ENCODE data around the gene ATP6AP1.
A peak's percentile ranks its signal among the peaks of the same experiment; 100 is the strongest.
"Not testable (repeated sequence)": the region's sequence is repeated elsewhere in the genome, so short reads cannot be mapped to it uniquely, and the experiment has no call there.

Gene ATP6AP1, protein sequence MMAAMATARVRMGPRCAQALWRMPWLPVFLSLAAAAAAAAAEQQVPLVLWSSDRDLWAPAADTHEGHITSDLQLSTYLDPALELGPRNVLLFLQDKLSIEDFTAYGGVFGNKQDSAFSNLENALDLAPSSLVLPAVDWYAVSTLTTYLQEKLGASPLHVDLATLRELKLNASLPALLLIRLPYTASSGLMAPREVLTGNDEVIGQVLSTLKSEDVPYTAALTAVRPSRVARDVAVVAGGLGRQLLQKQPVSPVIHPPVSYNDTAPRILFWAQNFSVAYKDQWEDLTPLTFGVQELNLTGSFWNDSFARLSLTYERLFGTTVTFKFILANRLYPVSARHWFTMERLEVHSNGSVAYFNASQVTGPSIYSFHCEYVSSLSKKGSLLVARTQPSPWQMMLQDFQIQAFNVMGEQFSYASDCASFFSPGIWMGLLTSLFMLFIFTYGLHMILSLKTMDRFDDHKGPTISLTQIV

DNA sequence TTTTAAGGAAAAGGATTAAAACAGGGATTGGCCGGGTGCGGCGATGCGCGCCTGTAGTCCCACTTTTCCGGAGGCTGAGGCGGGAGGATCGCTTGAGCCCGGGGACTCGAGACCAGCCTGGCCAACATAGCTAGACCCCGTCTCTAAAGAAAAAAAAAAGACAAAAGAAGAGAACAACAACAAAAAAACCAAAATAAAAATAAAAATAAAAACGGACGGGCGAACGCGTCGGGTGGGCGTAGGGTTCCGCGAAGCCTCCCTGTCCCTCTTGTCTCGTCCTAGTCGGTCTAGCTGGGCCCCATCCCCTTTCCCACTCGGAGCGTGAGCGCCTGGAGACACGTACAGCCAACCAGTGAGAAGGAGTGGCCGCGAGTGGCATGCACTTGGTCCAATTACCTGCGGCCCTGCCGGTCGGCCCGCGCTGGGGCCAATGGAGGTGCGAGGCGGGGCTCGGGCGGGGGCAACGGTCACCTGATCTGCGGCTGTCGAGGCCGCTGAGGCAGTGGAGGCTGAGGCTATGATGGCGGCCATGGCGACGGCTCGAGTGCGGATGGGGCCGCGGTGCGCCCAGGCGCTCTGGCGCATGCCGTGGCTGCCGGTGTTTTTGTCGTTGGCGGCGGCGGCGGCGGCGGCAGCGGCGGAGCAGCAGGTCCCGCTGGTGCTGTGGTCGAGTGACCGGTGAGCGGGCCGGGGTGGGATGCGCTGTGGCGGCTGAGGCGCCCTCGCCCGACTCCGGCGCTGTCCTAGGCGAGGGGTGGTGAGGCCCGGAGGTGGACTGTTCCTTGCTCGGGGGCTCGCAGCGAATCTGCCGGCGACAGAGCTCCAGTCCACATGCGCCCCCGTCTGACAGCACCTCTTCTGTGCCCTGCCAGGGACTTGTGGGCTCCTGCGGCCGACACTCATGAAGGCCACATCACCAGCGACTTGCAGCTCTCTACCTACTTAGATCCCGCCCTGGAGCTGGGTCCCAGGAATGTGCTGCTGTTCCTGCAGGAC lies at the start of gene ATP6AP1:
Gene ATP6AP1, plus strand, starts transcription at position 502 of the 996 bp plus-strand sequence. Its CDS starts 16 bp downstream, at position 518.
- peak; percentile 83 for DNase-seq (ENCODE audit: low read depth)

DNA sequence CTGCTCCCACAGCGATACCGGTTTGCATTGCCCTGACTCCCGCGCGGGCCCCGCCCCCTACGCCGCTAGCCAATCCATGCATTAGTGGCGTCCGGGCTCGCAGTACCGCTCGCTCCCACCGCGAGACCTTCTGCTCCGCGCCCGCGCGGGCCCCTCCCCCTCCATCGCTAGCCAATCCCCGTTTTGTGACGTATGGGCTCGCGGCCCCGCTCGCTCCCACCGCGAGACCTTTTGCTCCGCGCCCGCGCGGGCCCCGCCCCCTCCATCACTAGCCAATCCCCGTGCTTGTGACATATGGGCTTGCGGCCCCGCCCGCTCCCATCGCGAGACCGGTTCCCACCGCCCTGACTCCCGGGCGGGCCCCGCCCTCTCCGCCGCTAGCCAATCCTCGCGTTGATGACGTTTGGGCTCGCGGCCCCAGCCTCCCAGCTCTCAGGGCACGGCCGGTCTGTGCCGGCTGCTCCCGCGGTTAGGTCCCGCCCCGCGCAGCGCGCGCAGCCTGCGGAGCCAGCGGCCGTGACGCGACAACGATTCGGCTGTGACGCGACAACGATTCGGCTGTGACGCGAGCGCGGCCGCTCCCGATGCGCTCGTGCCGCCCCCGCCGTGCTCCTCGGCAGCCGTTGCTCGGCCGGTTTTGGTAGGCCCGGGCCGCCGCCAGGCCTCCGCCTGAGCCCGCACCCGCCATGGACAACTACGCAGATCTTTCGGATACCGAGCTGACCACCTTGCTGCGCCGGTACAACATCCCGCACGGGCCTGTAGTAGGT lies 49.5 kb upstream of the ATP6AP1 start, which contains the start of gene EMD:
Gene EMD, plus strand, starts transcription at position 497 of the 770 bp plus-strand sequence. Its CDS starts 190 bp downstream, at position 687.
- peak; percentile 94 for DNase-seq (ENCODE audit: low read depth)

DNA sequence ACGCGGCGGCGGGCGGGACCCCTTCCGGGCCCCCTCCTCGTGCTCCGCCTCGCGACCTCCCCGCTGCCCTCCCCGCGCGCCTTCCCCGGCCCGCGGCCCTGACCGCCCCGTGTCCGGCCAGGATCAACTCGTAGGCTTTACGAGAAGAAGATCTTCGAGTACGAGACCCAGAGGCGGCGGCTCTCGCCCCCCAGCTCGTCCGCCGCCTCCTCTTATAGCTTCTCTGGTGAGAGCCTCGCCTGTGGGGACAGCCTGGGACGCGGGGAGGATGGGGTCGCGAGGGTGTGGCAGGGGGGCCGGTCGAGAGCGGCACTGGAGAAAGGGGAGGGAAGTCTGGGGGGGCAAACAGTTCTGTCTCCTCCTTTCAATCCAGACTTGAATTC lies 48.9 kb upstream of the ATP6AP1 start:
- no peak for DNase-seq (ENCODE audit: low read depth)

DNA sequence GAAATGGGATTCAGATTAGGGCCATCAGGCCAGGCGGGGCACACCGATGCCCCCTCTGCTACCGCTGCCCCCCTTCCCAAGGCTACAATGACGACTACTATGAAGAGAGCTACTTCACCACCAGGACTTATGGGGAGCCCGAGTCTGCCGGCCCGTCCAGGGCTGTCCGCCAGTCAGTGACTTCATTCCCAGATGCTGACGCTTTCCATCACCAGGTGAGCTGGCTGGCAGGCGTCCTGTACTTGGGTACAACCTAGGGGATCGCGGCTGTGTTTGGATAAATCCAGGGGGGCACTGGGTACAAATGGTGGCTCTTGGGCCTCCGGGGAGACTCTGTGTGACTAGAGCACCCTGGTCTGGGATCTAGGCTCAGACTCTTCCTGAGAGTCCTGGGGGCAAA lies 48.3 kb upstream of the ATP6AP1 start:
- DNase-seq (ENCODE audit: low read depth): no peak

DNA sequence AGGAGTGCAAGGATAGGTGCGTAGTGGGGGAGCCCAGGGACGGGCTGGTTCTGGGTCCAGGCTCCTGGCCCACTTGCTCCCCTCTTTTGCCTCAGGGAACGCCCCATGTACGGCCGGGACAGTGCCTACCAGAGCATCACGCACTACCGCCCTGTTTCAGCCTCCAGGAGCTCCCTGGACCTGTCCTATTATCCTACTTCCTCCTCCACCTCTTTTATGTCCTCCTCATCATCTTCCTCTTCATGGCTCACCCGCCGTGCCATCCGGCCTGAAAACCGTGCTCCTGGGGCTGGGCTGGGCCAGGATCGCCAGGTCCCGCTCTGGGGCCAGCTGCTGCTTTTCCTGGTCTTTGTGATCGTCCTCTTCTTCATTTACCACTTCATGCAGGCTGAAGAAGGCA lies 47.7 kb upstream of the ATP6AP1 start:
- DNase-seq (ENCODE audit: low read depth): no peak

DNA sequence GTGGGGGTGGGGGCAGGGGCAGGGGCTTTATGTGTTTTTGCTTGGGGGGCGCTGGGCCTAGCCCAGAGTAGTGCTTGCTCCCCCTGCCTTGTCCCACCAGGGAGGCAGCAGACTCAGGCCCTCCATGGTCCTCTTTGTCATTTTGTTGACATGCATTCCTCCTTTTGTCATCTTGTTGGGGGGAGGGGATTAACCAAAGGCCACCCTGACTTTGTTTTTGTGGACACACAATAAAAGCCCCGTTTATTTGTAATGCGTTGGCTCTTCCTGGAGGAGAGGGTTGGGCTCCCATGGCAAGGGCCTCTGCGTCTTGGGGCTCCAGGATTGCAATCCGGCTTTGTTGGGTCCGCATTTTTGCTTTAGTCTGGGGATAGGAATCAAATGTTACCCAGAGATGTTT lies 47.2 kb upstream of the ATP6AP1 start:
- no peak for DNase-seq (ENCODE audit: low read depth)

DNA sequence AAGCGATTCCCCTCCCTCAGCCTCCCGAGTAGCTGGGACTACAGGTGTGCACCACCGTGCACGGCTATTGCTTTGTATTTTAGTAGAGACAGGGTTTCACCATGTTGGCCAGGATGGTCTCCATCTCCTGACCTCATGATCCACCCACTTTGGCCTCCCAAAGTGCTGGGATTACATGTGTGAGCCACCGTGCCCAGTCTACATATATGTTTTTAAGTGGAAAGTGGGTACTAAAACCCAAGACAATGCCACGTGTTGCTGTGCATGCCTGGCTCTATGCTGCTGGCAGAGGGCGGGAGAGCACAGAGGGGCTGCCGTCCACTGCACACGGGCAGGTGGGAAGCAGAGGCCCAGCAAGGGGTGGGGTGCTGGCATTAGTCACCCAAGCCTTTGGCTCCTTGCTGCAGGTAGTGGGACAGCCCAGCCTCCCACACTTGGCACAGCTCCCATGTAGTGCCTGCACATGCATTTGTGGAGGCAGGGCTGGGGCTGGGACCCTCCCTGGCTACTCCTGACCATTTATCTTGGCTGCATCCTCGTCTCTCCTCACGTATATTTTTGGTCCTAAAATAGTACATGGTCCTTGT lies 45.9 kb upstream of the ATP6AP1 start:
- no peak for DNase-seq (ENCODE audit: low read depth)

DNA sequence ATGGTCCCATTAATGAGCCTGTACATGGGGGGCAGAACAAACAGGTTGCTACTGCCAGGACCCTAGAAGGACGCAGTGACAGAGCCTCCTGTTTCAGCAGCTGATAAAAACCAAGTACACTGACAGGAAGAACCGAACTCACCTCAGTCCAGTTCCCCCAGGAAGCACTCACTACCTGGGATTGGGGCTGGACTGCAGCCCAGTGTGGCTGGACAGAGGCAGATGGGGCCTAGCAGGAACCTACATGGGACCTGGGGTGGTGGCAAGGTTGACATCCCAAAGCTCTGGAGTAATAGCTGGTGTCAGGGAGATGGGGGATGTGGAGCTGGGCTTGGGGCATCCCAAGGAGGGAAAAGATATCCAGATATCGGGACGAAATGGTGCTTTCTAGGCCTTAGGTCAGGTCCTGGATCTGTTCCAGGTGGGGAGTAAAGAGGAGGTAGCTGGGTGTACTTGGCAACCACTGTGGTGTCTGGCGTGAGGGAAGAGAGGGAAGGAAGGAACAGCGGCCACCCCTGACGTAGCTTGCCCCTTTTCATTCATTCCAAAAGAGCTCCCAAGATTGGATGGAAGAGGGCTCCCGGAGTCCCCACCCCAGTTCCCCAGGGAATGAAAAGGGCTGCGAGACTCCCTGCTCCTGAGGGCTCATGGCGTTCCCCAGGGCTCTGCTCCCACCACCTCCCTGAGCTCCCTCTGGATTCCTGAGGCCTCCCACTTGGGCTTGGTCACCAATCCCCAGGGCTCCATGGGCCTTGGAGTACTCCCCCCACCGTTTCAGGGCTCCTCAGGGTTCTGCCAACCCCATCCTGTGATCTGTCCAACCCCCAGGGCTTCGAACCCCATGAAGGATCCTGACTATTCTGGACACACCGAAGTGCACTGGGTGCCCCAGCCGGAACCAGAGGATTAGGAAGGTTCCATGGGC lies 44.9 kb upstream of the ATP6AP1 start:
- no peak for DNase-seq (ENCODE audit: low read depth)

DNA sequence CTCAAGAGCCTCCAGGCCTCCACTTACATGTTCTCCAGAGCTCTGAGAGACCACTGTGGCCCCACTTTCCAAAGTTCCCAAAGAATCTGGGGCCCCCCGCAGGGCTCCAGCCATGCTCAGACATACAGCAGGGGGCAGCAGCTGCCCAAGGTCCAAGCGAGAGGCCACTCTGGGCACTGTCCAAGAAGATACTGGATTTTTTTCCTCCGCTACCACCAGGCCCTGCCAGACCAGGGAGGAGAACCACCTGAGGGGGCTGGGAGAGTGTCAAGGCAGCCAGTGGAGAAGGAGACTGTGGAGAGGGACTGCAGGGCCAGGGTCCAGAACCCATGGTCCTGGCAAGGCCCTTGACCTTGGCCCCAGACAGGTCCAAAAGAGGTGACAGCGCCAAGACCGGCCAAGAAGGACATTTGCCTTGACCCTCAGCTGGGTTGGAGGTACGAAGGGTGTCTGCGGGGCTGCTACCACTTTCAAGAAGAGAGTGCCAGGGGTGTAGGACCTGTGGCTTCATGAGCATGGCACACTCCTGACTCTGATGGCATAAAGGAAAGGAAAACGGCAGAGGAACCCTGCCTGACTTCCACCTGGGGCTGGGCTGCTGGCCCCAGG lies 44.1 kb upstream of the ATP6AP1 start:
- DNase-seq (ENCODE audit: low read depth): no peak

DNA sequence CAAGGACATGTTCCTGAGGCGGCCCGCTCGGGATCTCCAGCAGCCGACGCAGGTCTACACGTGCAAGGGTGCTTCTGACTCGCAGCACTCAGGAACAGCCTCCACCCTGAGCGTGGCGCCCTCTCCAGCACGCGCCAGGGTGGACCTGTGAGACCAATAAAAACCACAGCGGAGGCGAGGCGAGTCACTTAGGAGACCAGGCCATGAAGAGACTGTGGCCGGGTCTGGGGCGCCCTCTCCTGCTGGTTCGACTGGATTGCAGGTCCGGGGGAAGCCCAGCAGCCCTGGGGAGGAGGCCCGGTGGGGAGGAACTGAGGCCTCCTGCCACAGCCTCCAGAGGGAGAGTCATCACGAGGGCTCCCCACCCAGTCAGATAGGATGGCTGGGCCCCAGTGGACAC lies 40.4 kb upstream of the ATP6AP1 start:
- not testable (repeated sequence) for DNase-seq (ENCODE audit: low read depth)

DNA sequence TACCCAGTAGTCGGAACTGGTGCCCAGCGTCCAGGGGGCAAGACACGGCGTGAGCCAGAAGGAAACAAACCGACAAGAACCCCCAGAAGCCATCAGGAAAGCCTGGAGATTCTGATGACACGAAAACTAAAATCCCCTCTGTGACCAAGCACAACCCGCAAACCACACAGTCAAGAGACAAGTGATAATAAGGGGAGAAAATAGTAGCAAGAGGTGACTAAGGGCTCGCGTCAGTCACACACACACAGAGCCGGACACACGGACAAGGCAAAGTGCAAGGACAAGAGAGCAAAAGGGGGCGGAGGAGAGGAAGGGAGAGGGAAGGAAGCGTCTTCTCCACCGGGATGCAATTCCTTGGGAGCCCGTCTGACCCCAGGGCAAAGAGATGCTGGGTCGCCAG lies 39.8 kb upstream of the ATP6AP1 start:
- not testable (repeated sequence) for DNase-seq (ENCODE audit: low read depth)

DNA sequence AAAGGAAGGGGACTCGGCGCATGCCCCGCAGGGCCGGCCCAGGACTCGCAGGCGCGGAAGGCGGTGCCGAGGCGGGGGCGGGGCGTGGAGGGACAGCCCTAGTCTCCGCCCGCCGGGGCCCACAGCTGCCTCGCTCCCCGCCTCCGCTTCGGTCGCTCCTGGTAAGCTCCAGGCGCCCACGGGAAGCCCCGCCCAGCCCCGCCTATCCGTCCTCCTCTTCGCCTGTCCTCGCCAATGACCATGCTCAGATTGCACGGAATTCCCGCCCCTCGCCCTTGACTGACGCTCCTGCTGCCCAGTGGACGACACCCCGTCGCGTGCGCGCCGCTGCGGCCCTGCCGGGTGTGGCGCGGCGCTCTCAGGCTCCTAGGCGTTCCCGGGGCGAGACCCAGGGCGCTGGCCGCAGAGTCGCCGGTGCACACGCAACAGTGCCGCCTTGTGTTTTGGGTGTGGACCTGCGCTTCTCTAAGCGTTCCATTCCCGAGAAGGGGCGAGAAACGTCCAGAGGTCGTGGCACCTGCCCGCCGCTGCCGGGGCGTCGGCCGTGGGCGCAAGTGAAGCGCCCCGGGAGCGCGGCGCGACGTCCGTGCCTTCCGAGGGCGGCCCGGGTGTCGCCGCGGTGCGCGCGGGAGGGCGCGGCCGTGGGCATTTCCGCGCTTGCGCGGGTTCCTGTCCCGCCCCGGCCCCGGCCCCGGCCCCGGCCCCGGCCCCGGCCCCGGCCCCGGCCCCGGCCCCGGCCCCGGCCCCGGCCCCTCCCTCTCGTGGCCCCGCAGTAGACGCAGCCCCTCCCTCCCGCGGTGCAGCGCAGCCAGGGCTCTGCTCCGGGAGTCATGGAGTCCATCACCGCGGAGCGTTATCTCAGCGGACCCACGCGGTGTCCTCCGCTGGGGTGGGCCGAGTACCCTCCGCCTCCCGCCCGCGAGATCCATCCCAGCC lies 38.4 kb upstream of the ATP6AP1 start:
- DNase-seq (ENCODE audit: low read depth): not testable (repeated sequence)

DNA sequence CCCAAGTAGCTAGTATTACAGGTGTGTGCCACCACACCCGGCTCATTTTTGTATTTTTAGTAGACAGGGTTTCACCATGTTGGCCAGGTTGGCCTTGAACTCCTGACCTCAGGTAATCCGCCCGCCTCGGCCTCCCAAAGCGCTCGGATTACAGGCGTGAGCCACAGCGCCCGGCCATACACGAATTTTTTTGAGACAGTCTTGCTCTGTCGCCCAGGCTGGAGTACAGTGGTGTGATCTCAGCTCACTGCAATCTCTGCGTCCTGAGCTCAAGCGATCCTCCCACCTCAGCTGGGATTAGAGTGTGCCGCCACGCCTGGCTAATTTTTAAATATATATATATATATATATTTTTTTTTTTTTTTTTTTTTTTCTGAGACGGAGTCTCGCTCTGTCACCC lies 32.1 kb upstream of the ATP6AP1 start:
- not testable (repeated sequence) for DNase-seq (ENCODE audit: low read depth)

DNA sequence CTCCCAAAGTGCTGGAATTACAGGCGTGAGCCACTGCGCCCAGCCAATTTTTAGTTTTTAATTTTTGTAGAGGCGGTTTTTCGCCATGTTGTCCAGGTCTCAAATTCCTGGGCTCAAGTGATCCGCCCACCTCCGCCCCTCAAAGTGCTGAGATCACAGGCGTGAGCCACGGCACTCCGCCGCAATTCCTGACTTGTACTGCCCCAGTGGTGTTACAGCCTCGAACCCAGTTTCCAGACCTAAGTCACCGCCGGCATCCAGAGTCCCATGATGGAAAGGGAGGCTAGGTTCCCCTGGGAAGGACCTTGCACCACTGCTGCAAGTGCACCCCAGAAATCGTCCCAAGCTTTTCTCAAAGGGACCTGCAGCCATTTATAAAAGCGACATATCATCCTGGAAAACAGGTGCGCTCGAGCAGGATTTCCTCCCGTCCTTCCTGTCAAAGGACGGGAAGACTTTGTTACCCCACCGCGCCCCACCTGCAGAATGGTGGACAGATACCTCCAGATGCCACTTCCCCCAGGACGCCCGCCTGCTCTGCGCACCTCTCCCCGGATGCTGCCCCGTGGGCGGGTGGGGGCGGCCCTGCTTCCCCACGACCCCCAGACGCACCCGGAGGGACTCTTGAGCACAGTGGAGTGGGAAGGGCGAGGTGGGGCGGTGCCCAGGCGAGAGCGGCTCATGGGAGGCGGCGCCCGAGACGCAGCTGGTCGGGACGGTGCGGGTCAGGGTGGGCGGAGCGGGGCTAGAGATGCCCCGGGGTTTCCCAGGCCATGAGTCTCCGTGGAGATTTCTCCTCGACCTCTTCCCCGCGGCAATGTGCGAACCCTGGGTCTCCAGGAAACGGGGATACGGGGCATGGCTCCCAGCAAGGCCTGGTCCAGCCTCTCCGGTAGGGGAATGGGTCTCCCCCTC lies 31.2 kb upstream of the ATP6AP1 start:
- DNase-seq (ENCODE audit: low read depth): peak; percentile 52

DNA sequence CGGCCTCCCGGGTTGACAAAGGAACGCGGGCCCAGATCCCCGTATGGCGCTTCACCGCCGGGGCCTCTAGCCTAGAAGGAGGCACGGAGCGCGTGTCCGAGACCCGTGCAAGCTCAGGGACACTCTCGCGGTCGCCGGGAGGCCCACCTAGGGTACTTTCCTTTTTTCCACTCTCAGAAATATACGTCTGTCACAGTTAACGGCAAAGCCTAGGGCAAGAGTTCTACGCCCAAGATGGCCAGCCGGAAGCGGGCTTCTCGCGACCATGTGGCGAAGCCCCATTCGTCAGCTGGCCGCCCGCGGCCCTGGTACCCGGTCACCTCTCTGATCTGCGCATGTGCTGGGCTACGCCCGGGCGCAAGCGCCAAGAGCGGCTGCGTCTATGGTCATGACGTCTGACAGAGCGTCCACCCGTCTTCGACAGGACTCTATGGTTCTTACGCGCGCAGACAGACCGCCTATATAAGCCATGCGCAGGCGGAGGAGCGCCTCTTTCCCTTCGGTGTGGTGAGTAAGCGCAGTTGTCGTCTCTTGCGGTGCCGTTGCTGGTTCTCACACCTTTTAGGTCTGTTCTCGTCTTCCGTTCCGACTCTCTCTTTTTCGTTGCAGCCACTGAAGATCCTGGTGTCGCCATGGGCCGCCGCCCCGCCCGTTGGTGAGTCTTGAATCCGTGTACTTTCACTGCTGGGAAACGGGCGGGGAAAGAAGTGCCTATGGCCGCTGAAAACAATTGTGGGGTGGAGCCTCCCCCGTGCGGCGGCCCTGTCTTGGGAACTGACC lies 30.4 kb upstream of the ATP6AP1 start, which contains the start of gene RPL10:
Gene RPL10, plus strand, starts transcription at position 490 of the 780 bp plus-strand sequence. Its CDS starts 143 bp downstream, at position 633.
- peak; percentile 82 for DNase-seq (ENCODE audit: low read depth)

DNA sequence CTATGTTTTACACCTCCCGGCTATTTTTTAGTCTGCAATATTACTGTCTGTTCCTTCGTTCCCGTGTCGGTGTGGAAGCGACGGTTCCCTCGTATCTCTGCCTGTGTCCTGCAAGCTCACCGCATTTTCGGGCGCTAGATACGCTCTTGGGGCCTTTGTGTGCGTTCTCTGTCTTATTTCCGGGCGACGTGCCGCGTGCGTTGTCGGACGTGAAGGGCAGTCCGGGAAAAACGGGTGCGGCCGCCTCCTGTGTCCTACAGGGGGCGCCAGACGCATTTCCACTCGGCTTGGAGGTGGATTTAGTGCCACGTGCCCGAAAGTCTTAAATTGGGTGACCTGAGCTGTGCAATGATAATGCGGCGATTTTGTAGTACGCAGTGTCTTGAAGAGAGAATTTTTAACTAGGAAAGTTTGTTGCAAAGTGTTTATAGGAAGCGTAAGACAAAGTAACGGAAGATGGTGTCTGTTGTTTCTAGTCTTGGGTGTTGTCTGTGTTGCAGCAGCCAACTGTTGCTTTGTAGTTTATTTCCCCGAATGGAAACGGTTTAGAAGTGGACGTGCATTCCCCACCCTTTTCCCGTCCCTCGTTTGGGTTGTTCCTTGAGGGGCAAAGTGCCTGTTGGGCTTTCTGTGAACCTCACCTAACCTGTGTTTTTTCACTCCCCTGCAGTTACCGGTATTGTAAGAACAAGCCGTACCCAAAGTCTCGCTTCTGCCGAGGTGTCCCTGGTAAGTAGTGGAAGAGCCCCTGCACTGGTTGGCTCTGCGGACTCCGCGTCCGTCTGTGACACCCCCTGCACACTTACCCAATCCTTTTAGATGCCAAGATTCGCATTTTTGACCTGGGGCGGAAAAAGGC lies 29.6 kb upstream of the ATP6AP1 start:
- peak; percentile 75 for DNase-seq (ENCODE audit: low read depth)

Measured in activated T-helper 9 cell treated with anti-CD3 and anti-CD28 coated beads, Interleukin-2, amount 50 U/mL, for 16 hours (primary cell).